ENCODE data around the gene CLCN7. TPM values are rescaled to one million over a fixed set of nuclear protein-coding genes. Genes with fewer than 3 reads are reported as not detected.

The CLCN7 gene
- total and polyA plus RNA-seq, 2 of the 4 experiments (the other 2 are of a cell fraction): 10.8 to 45.2 TPM

DNA sequence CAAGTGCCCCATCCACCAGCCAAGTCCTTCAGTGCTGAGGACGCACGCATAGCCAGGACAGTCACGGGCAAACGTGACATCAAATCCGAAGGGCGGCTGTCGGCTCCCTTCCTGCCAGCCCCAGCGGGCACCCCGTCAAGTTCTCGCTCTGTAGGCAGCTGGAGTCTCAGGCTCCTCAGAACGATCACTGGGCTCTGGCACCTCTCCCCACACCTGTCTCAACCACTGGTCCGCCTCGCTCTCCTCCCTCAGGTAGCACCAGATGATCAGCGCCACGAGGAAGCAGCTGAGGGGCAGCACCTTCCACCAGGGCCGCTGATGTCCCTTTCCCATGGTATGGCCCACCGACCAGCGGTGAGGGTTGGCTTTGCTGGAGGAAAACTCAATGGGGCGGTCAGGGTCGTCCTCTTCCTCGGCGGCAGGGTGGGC, 54.7 kb downstream of the CLCN7 start:
- POLR2A ChIA-PET (ENCODE audit: unreplicated experiment): interaction anchor here (0.9 to 1.2 kb wide), 3 partner anchors 24 to 74 kb away, joined by 3 to 4 read pairs (median 4); no protein-coding TSS in a partner anchor
- Histone ChIP-seq H3K14ac (replicated peaks; ENCODE audit: low read depth, low read length) (no peak overlapping the region; the same call in 1 of the 2 replicates), H3K4me3 (ENCODE audit: insufficient read depth, low read depth, low read length) (peak overlapping the region; percentile 63), H4K5ac (ENCODE audit: low read depth, low read length) (peak overlapping the region; percentile 33), H3K23ac (ENCODE audit: low read depth, low read length) (no peak overlapping the region), H3K27me3 (ENCODE audit: control insufficient read depth, insufficient read depth, low read length) (no peaks in the 10 kb centered on the region), H2BK120ac (ENCODE audit: low read depth, low read length) (no peak overlapping the region), H3K9ac (ENCODE audit: low read depth, low read length) (peak overlapping the region; percentile 52), H2BK15ac (ENCODE audit: low read depth, low read length) (no peak overlapping the region), H3K9me3 (ENCODE audit: control insufficient read depth, insufficient read depth, low read length) (no peaks in the 10 kb centered on the region), H3K18ac (ENCODE audit: low read depth, low read length) (no peak overlapping the region), H2BK5ac (ENCODE audit: low read depth, low read length, poor library complexity, severe bottlenecking) (no peak overlapping the region), H2AFZ (replicated peaks; ENCODE audit: low read length, poor library complexity) (peak overlapping the region; percentile 97), H4K20me1 (ENCODE audit: insufficient read depth, low read length) (no peaks in the 10 kb centered on the region), H3K56ac (ENCODE audit: extremely low read depth, insufficient read depth, low read length) (0 out of 2 replicates have a peak overlapping the region, but pooled peaks have one; percentile 10), H3K27ac (ENCODE audit: insufficient read depth, low read length) (peak overlapping the region; percentile 44), H2BK20ac (ENCODE audit: low read depth, low read length) (no peak overlapping the region), H3K36me3 (ENCODE audit: control insufficient read depth, insufficient read depth, low read length) (no peaks in the 10 kb centered on the region), H3K4me2 (ENCODE audit: low read depth, low read length) (peak overlapping the region; percentile 100), H3K4me1 (ENCODE audit: control insufficient read depth, insufficient read depth, low read length) (peaks cover 3% of the 10 kb centered on the region; the same call in 1 of the 2 replicates), H3K9me1 (ENCODE audit: insufficient read depth, low read length) (no peaks in the 10 kb centered on the region), H3K79me1 (ENCODE audit: low read depth in 1 of 2, low read length in 2 of 2) (peaks cover 11 to 23% of the 10 kb centered on the region in 2 experiments), H4K8ac (ENCODE audit: low read depth in 2 of 2, low read length in 2 of 2) (peak overlapping the region; percentile 56 to 65), H4K91ac (ENCODE audit: insufficient read depth, low read depth, low read length) (peak overlapping the region; percentile 25; the same call in 1 of the 2 replicates), H3K4ac (ENCODE audit: low read depth, low read length) (peak overlapping the region; percentile 70), H2AK9ac (replicated peaks; ENCODE audit: low read depth, low read length, poor library complexity) (peak overlapping the region; percentile 98), H2AK5ac (ENCODE audit: low read depth, low read length) (peak overlapping the region; percentile 87)
- TSS peak; percentile 58 for BruUV-seq (replicated peaks)
- in situ Hi-C loops (cut with MboI; ENCODE audit: low sequenced_read_pairs) (no loop called here), dilution Hi-C loops (cut with HindIII; ENCODE audit: low sequenced_read_pairs, unreplicated experiment) (no loop called here), intact Hi-C loops (cut with micrococcal nuclease) (loop anchor here (10.0 kb wide), 1 partner anchor 55 kb away; the partner anchor contains the start of gene CLCN7)
- DNase-seq: no peak
- CTCF ChIA-PET: no interaction called here
- WGBS, 2 experiments (ENCODE audit: extremely low coverage in 2 of 2, insufficient read length in 1 of 2): 0% methylated on average over 7 of the region's 22 CpGs; no CpG with 5 or more reads in 1 of the 2 experiments
- TF ChIP-seq CHD1 (IDR thresholded peaks at IDR 0.05; ENCODE audit: low read depth, low read length) (no peak), POLR2A (IDR thresholded peaks at IDR 0.05; ENCODE audit: low read depth, low read length) (peak; percentile 2; the same call in 1 of the 2 replicates), RCOR1 (IDR thresholded peaks at IDR 0.05; ENCODE audit: insufficient replicate concordance, low read length) (no peak)
- no peak; the same call in 1 of the 2 replicates for ATAC-seq (ENCODE audit: low read depth)

All from IMR-90 (cell line).